Effector memory CD4-positive, alpha-beta T cell (primary cell): ENCODE data around the gene CEP78.
"Not testable (repeated sequence)": the region's sequence is repeated elsewhere in the genome, so short reads cannot be mapped to it uniquely, and the experiment has no call there.

Experiments used
- DNase-seq, 3 donors: peaks; one replicate each; pipeline ENCODE4 v3.0.0-alpha.2; 2020
- H3K27ac ChIP-seq: 2 replicates; pipeline ENCODE4 v1.7.0; 2013; ENCODE audit warnings: mild to moderate bottlenecking, low read length, moderate library complexity; ENCODE audit not compliant: insufficient read depth, poor library complexity, severe bottlenecking
- H3K27me3 ChIP-seq: replicated peaks from 2 replicates; pipeline ENCODE4 v1.7.0; 2013; ENCODE audit warnings: mild to moderate bottlenecking, low read length; ENCODE audit not compliant: insufficient read depth, control insufficient read depth, poor library complexity, severe bottlenecking
- H3K36me3 ChIP-seq: 2 replicates; pipeline ENCODE4 v1.7.0; 2013; ENCODE audit warnings: mild to moderate bottlenecking, low read length, moderate library complexity; ENCODE audit not compliant: control insufficient read depth, insufficient read depth
- H3K4me1 ChIP-seq: 2 replicates; pipeline ENCODE4 v1.7.0; 2013; ENCODE audit warnings: low read length, mild to moderate bottlenecking; ENCODE audit not compliant: control insufficient read depth, insufficient read depth, poor library complexity, severe bottlenecking
- H3K4me3 ChIP-seq: 2 replicates; pipeline ENCODE4 v1.7.0; 2013; ENCODE audit warnings: low read length, low read depth, mild to moderate bottlenecking; ENCODE audit not compliant: insufficient read depth, poor library complexity, severe bottlenecking
- H3K9me3 ChIP-seq: 2 replicates; pipeline ENCODE4 v1.7.0; 2013; ENCODE audit warnings: mild to moderate bottlenecking, low read length, moderate library complexity; ENCODE audit not compliant: control insufficient read depth
- total RNA-seq, 3 donors: gene quantifications; one replicate each; lab custom pipeline; 2026; lab: John Stamatoyannopoulos, UW

Gene CEP78
- total RNA-seq: 44.8 to 59.8 (median 52.2) reads per million in 3 donors

- Histone ChIP-seq H3K36me3 (no peaks in the 10 kb centered on the region), H3K4me1 (no peaks in the 10 kb centered on the region), H3K9me3 (no peaks in the 10 kb centered on the region), H3K27ac (peak within 1 kb of the TSS; percentile 65), H3K27me3 (no peaks in the 10 kb centered on the region), H3K4me3 (peak within 1 kb of the TSS; percentile 83)
- DNase-seq: peak; percentile 65 to 76 (median 74)
Observed at GRCh38 chr9:78235762-78236550, at the start of gene CEP78. Gene CEP78 (plus strand): TSS chr9:78236075. CDS start chr9:78236351, 276 bp downstream.

- Histone ChIP-seq H3K9me3 (no peaks in the 10 kb centered on the region), H3K4me3 (no peak overlapping the region), H3K27ac (no peak overlapping the region), H3K36me3 (no peaks in the 10 kb centered on the region), H3K4me1 (no peaks in the 10 kb centered on the region), H3K27me3 (no peaks in the 10 kb centered on the region)
- no peak for DNase-seq
Observed at GRCh38 chr9:78187763-78188484, 48.0 kb upstream of the CEP78 start.

- no peak for DNase-seq
- no peaks in the 10 kb centered on the region for H3K9me3 ChIP-seq
- no peak overlapping the region for H3K4me3 ChIP-seq
- H3K36me3 ChIP-seq: no peaks in the 10 kb centered on the region
- H3K27ac ChIP-seq: no peak overlapping the region
- no peaks in the 10 kb centered on the region for H3K27me3 ChIP-seq
- no peaks in the 10 kb centered on the region for H3K4me1 ChIP-seq
Observed at GRCh38 chr9:78188594-78188993, 47.3 kb upstream of the CEP78 start.

- Histone ChIP-seq H3K9me3 (no peaks in the 10 kb centered on the region), H3K4me1 (no peaks in the 10 kb centered on the region), H3K27ac (no peak overlapping the region), H3K4me3 (no peak overlapping the region), H3K27me3 (no peaks in the 10 kb centered on the region), H3K36me3 (no peaks in the 10 kb centered on the region)
- DNase-seq: no peak
Observed at GRCh38 chr9:78189001-78189400, 46.9 kb upstream of the CEP78 start.

GRCh38 chr9:78189461-78189860, 46.4 kb upstream of the CEP78 start:
- Histone ChIP-seq H3K36me3 (no peaks in the 10 kb centered on the region), H3K27ac (no peak overlapping the region), H3K4me1 (no peaks in the 10 kb centered on the region), H3K9me3 (no peaks in the 10 kb centered on the region), H3K27me3 (no peaks in the 10 kb centered on the region), H3K4me3 (no peak overlapping the region)
- no peak for DNase-seq

- Histone ChIP-seq H3K27me3 (no peaks in the 10 kb centered on the region), H3K4me1 (no peaks in the 10 kb centered on the region), H3K9me3 (no peaks in the 10 kb centered on the region), H3K27ac (no peak overlapping the region), H3K36me3 (no peaks in the 10 kb centered on the region), H3K4me3 (no peak overlapping the region)
- DNase-seq: no peak
Observed at GRCh38 chr9:78191931-78192330, 43.9 kb upstream of the CEP78 start.

- Histone ChIP-seq H3K36me3 (no peaks in the 10 kb centered on the region), H3K9me3 (no peaks in the 10 kb centered on the region), H3K27me3 (no peaks in the 10 kb centered on the region), H3K4me3 (no peak overlapping the region), H3K27ac (no peak overlapping the region), H3K4me1 (peaks cover 11% of the 10 kb centered on the region)
- no peak for DNase-seq
Observed at GRCh38 chr9:78196258-78196657, 39.6 kb upstream of the CEP78 start.

GRCh38 chr9:78201158-78201777, 34.6 kb upstream of the CEP78 start:
- not testable (repeated sequence) for H3K9me3 ChIP-seq, H3K27me3 ChIP-seq, H3K4me3 ChIP-seq, H3K36me3 ChIP-seq
- Histone ChIP-seq H3K27ac (peak overlapping the region; percentile 12), H3K4me1 (peaks cover 17% of the 10 kb centered on the region)
- peak; percentile 24 to 47 (median 47) for DNase-seq

- no peak for DNase-seq
- Histone ChIP-seq H3K27ac (no peak overlapping the region), H3K9me3 (no peaks in the 10 kb centered on the region), H3K36me3 (no peaks in the 10 kb centered on the region), H3K4me3 (no peak overlapping the region), H3K27me3 (no peaks in the 10 kb centered on the region), H3K4me1 (peaks cover 22% of the 10 kb centered on the region)
Observed at GRCh38 chr9:78207319-78207718, 28.6 kb upstream of the CEP78 start.

GRCh38 chr9:78207901-78208300, 28.0 kb upstream of the CEP78 start:
- H3K27me3 ChIP-seq: no peaks in the 10 kb centered on the region
- no peak overlapping the region for H3K4me3 ChIP-seq
- no peak overlapping the region for H3K27ac ChIP-seq
- H3K9me3 ChIP-seq: no peaks in the 10 kb centered on the region
- no peaks in the 10 kb centered on the region for H3K36me3 ChIP-seq
- no peak for DNase-seq
- peaks cover 28% of the 10 kb centered on the region for H3K4me1 ChIP-seq
